Mammary epithelial cell (primary cell): ENCODE data around the gene ZNF79.

Experiments used
- EZH2 ChIP-seq: IDR thresholded peaks from 2 replicates; pipeline ENCODE4 v1.6.1; 2012; ENCODE audit warnings: low read length, inconsistent platforms, borderline replicate concordance
- TF ChIP-seq, protein P1 (sequence below), 2 donors: IDR thresholded peaks in 1 of 2; conservative IDR thresholded peaks in 1 of 2; 2 replicates each; pipeline ENCODE4 v1.5.1; 2011 to 2012; ENCODE audit warnings: inconsistent platforms in 2 of 2, low read length in 2 of 2, mild to moderate bottlenecking in 2 of 2, control low read depth in 1 of 2, low read depth in 1 of 2; ENCODE audit not compliant: insufficient read depth in 1 of 2; ENCODE audit errors: extremely low read depth in 1 of 2

DNA sequence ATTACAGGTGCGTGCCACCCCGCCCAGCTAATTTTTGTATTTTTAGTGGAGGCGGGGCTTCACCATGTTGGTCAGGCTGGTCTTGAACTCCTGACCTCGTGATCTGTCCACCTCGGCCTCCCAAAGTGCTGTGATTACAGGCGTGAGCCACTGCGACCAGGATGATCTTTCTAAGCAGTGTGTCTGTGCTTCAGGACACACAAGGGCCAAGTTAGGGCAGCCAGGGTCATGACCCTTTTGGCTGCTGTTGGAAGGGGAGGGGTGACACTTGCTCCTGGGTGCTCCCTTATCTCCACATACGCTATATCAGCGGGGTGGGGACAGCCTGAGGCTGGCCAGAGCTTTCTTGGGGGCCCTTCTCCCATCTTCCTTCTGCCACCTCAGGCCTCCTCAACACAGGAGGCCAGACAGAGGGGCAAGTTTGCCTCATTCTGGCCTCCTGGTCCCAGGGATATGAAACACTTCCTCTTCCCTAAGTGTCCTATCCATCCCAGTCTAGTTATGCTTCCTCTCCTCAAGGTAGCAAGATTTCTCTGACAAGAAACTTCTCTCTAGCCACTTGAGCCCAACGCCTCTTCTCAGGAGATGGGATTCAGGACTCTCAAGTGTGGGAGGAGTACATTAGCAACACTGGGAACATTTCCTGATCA lies 1.9 kb upstream of the ZNF79 start:
- TF ChIP-seq, protein P1, sequence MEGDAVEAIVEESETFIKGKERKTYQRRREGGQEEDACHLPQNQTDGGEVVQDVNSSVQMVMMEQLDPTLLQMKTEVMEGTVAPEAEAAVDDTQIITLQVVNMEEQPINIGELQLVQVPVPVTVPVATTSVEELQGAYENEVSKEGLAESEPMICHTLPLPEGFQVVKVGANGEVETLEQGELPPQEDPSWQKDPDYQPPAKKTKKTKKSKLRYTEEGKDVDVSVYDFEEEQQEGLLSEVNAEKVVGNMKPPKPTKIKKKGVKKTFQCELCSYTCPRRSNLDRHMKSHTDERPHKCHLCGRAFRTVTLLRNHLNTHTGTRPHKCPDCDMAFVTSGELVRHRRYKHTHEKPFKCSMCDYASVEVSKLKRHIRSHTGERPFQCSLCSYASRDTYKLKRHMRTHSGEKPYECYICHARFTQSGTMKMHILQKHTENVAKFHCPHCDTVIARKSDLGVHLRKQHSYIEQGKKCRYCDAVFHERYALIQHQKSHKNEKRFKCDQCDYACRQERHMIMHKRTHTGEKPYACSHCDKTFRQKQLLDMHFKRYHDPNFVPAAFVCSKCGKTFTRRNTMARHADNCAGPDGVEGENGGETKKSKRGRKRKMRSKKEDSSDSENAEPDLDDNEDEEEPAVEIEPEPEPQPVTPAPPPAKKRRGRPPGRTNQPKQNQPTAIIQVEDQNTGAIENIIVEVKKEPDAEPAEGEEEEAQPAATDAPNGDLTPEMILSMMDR (conservative IDR thresholded peaks at IDR 0.05 in 1 of 2, IDR thresholded peaks at IDR 0.05 in 1 of 2; ENCODE audit: extremely low read depth in 1 of 2, insufficient read depth in 1 of 2, low read depth in 1 of 2, low read length in 2 of 2), result no peak
- no peak for TF ChIP-seq EZH2
